ENCODE results near the gene DLX2. TPM values are rescaled to one million over a fixed set of nuclear protein-coding genes. Genes with fewer than 3 reads are reported as not detected.
"Not testable (repeated sequence)": the region's sequence is repeated elsewhere in the genome, so short reads cannot be mapped to it uniquely, and the experiment has no call there.

The DLX2 gene
- 0.96 TPM for total RNA-seq (ENCODE audit: insufficient read depth, low replicate concordance)

GRCh38 chr2:172102391-172103359, at the start of gene DLX2:
DLX2 (minus strand) TSS chr2:172102900; CDS start chr2:172102538, 362 bp downstream.
- DNase-seq (ENCODE audit: low spot score), result peak; percentile 88

- no peak for DNase-seq (ENCODE audit: low spot score)
Measured at GRCh38 chr2:172147944-172148650, 45.4 kb upstream of the DLX2 start.

- no peak for DNase-seq (ENCODE audit: low spot score)
Measured at GRCh38 chr2:172143817-172144216, 41.1 kb upstream of the DLX2 start.

- DNase-seq (ENCODE audit: low spot score), result not testable (repeated sequence)
Measured at GRCh38 chr2:172138727-172139126, 36.0 kb upstream of the DLX2 start.

GRCh38 chr2:172137943-172138342, 35.2 kb upstream of the DLX2 start:
- no peak for DNase-seq (ENCODE audit: low spot score)

GRCh38 chr2:172137109-172137508, 34.4 kb upstream of the DLX2 start:
- no peak for DNase-seq (ENCODE audit: low spot score)

- no peak for DNase-seq (ENCODE audit: low spot score)
Measured at GRCh38 chr2:172135446-172135845, 32.7 kb upstream of the DLX2 start.

- DNase-seq (ENCODE audit: low spot score), result no peak
Measured at GRCh38 chr2:172134270-172134669, 31.6 kb upstream of the DLX2 start.

- DNase-seq (ENCODE audit: low spot score), result no peak
Measured at GRCh38 chr2:172131713-172132555, 29.2 kb upstream of the DLX2 start.

- no peak for DNase-seq (ENCODE audit: low spot score)
Measured at GRCh38 chr2:172129404-172129803, 26.7 kb upstream of the DLX2 start.

GRCh38 chr2:172128484-172128883, 25.8 kb upstream of the DLX2 start:
- DNase-seq (ENCODE audit: low spot score), result no peak

- no peak for DNase-seq (ENCODE audit: low spot score)
Measured at GRCh38 chr2:172120118-172120517, 17.4 kb upstream of the DLX2 start.

GRCh38 chr2:172119089-172119488, 16.4 kb upstream of the DLX2 start:
- DNase-seq (ENCODE audit: low spot score), result no peak

- DNase-seq (ENCODE audit: low spot score), result no peak
Measured at GRCh38 chr2:172116107-172116506, 13.4 kb upstream of the DLX2 start.

GRCh38 chr2:172114579-172114978, 11.9 kb upstream of the DLX2 start:
- no peak for DNase-seq (ENCODE audit: low spot score)

GRCh38 chr2:172114176-172114575, 11.5 kb upstream of the DLX2 start:
- DNase-seq (ENCODE audit: low spot score), result not testable (repeated sequence)

- DNase-seq (ENCODE audit: low spot score), result peak; percentile 17
Measured at GRCh38 chr2:172113617-172114016, 10.9 kb upstream of the DLX2 start.

GRCh38 chr2:172109988-172110811, 7.5 kb upstream of the DLX2 start:
- no peak for DNase-seq (ENCODE audit: low spot score)

GRCh38 chr2:172109256-172109987, 6.7 kb upstream of the DLX2 start:
- no peak for DNase-seq (ENCODE audit: low spot score)

GRCh38 chr2:172108587-172108930, 5.9 kb upstream of the DLX2 start:
- no peak for DNase-seq (ENCODE audit: low spot score)
